Esophagus muscularis mucosa (tissue), 4 donors: Measurements from ENCODE around the gene CEMIP2. TPM values are rescaled to one million over a fixed set of nuclear protein-coding genes. Genes with fewer than 3 reads are reported as not detected.

Experiments used
- DNase-seq: peaks from one replicate; pipeline ENCODE4 v3.0.0-alpha.2; 2017; ENCODE audit errors: extremely low spot score
- H3K27ac ChIP-seq, 4 donors: fragments of 200-600 bp; sonication (generic); replicated peaks in 1 of 4; 1 replicate in 3 of 4; 2 replicates in 1 of 4; pipeline ENCODE4 v1.5.1; 2016 to 2019; ENCODE audit warnings: mild to moderate bottlenecking in 1 of 4
- H3K27me3 ChIP-seq, 4 donors: fragments of 200-600 bp; sonication (generic); one replicate each; pipeline versions ENCODE4 v1.5.1 to v1.6.0; 2016 to 2019
- H3K36me3 ChIP-seq, 4 donors: fragments of 200-600 bp; sonication (generic); one replicate each; pipeline ENCODE4 v1.5.1; 2016 to 2019
- H3K4me1 ChIP-seq, 4 donors: fragments of 200-600 bp; sonication (generic); one replicate each; pipeline ENCODE4 v1.5.1; 2016 to 2019
- H3K4me3 ChIP-seq, 4 donors: fragments of 200-600 bp; sonication (generic); 1 replicate in 2 of 4; 2 replicates in 2 of 4; pipeline ENCODE4 v1.5.1; 2016 to 2019; ENCODE audit warnings: mild to moderate bottlenecking in 4 of 4, moderate library complexity in 1 of 4
- H3K9me3 ChIP-seq, 4 donors: fragments of 200-600 bp; sonication (generic); 1 replicate in 3 of 4; 2 replicates in 1 of 4; pipeline ENCODE4 v1.5.1; 2016 to 2019
- EP300 ChIP-seq: sonication (generic); formaldehyde crosslinking; IDR thresholded peaks from one replicate; pipeline ENCODE4 v1.6.1; 2017; ENCODE audit warnings: antibody characterized with exemption
- POLR2A ChIP-seq: fragments of 450-650 bp; IDR thresholded peaks from one replicate; pipeline ENCODE4 v1.6.1; 2017; ENCODE audit warnings: antibody characterized with exemption, moderate library complexity, mild to moderate bottlenecking, low read depth
- POLR2AphosphoS5 ChIP-seq, 2 donors: sonication (generic); formaldehyde crosslinking; IDR thresholded peaks; one replicate each; pipeline ENCODE4 v1.6.1; 2017; ENCODE audit warnings: antibody characterized with exemption in 2 of 2
- WGBS: methylation state at CpG from one replicate; pipeline ENCODE4 v1.1.5; 2018; 5-methylcytosine and 5-hydroxymethylcytosine counted together
- intact Hi-C: fragments of 100-400 bp; cut with DNase I; formaldehyde crosslinking; loops from one replicate; pipeline ENCODE4 v1.15.1; 2023
- total RNA-seq, 4 donors: library from RNA; depleted of rRNA; stranded (reverse); fragments of >200 nt; gene quantifications; one replicate each; pipeline versions ENCODE4 v1.1.0 to v1.2.1, GENCODE V29; 2016
- TF ChIP-seq, protein P1 (sequence below), 3 experiments: fragments of 200-600 bp in 2 of 3; fragments of 450-650 bp in 1 of 3; sonication (generic) in 2 of 3; IDR thresholded peaks; one replicate each; pipeline ENCODE4 v1.5.1; 2017 to 2019; ENCODE audit warnings: antibody characterized with exemption in 3 of 3, mild to moderate bottlenecking in 2 of 3, moderate library complexity in 1 of 3

The CEMIP2 gene
- total RNA-seq, 4 donors from 2014 or later, result 18.5 to 144 (median 26.8) TPM

DNA sequence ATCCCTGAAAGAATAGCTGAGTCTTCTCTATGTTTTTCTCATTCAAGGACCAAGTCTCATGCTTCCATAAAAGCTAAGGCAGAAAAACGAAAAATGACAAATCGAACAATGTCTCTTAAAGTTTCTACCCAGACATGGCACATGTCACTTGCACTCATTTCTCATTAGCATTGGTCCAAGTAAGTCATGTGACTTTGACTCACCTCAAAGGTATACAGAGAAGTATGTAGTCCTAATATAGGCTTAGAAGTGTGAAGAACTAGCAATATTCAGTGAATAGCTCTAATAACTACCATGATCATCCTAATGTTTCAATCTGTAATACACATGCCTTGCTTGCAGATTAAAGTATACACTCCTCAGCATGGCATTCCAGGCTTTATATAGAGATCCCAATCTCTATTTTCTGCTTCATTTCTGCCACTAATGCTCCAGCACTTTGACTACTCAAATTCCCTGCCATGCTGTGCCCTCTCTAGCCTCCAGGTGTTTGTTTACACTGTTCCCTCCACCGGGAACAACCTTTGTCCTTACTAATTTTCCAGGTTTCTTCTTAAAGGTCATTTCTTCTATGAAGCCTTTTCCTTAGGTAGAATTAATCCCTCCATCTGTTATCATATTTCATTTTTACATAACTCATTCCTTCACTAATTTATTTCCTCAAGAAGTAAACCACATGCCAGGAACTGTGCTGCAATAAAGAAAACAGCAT is 98.9 kb downstream of the CEMIP2 start:
- 77% methylated on average over 3 of the region's 3 CpGs for WGBS
- TF ChIP-seq POLR2AphosphoS5 (IDR thresholded peaks at IDR 0.05) (no peak), EP300 (no peak), POLR2A (no peak)
- TF ChIP-seq, protein P1, sequence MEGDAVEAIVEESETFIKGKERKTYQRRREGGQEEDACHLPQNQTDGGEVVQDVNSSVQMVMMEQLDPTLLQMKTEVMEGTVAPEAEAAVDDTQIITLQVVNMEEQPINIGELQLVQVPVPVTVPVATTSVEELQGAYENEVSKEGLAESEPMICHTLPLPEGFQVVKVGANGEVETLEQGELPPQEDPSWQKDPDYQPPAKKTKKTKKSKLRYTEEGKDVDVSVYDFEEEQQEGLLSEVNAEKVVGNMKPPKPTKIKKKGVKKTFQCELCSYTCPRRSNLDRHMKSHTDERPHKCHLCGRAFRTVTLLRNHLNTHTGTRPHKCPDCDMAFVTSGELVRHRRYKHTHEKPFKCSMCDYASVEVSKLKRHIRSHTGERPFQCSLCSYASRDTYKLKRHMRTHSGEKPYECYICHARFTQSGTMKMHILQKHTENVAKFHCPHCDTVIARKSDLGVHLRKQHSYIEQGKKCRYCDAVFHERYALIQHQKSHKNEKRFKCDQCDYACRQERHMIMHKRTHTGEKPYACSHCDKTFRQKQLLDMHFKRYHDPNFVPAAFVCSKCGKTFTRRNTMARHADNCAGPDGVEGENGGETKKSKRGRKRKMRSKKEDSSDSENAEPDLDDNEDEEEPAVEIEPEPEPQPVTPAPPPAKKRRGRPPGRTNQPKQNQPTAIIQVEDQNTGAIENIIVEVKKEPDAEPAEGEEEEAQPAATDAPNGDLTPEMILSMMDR (IDR thresholded peaks at IDR 0.05), result no peak
- H3K9me3 ChIP-seq, result no peaks in the 10 kb centered on the region
- no peaks in the 10 kb centered on the region for H3K36me3 ChIP-seq
- H3K4me1 ChIP-seq, result peaks cover 0 to 10% (median 2%) of the 10 kb centered on the region in 4 donors
- H3K4me3 ChIP-seq, result no peak overlapping the region
- no peak overlapping the region for H3K27ac ChIP-seq
- intact Hi-C loops, result no loop called here
- no peaks in the 10 kb centered on the region for H3K27me3 ChIP-seq
- peak; percentile 34 for DNase-seq

DNA sequence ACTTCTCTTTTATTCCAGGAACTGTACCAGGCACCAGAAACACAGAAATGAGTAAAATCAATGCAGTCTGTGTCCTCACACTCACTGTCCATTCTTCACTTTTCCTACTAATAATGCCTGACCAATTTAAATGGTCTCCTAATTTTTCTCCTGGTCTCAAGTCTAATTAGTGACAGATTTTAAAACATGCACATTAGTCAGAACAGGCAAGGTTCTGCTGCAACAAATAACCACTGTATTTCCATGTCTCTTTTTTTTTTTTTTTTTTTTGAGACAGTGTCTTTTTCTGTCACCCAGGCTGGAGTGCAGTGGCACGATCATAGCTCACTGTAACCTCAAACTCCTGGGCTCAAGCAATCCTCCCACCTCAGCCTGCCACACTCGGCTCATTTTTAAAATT is 99.6 kb downstream of the CEMIP2 start:
- no peak for DNase-seq
- H3K4me3 ChIP-seq, result no peak overlapping the region
- H3K36me3 ChIP-seq, result no peaks in the 10 kb centered on the region
- H3K27me3 ChIP-seq, result no peaks in the 10 kb centered on the region
- H3K27ac ChIP-seq, result no peak overlapping the region
- 100% methylated on average over 2 of the region's 2 CpGs for whole genome bisulfite sequencing
- H3K4me1 ChIP-seq, result peaks cover 0 to 17% (median 9%) of the 10 kb centered on the region in 4 donors
- TF ChIP-seq EP300, result no peak
- intact Hi-C loops, result no loop called here
- H3K9me3 ChIP-seq, result no peaks in the 10 kb centered on the region

DNA sequence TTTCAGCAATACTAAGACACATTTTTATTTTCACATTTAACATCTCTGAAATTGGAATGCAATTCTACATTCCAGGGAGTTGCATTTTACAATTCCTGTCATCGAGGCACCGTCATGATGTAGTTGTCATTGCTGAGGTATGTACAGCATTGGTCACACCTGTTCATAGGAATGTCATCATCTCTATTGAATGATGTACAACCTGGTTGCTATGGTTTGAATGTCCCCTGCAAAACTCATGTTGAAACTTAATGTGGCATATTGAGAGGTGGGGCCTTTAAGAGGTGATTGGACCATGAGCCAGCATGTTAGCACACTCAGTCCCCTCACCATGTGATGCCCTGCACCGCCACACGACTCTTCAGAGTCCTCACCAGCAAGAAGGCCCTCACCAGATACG is 103.1 kb downstream of the CEMIP2 start:
- H3K9me3 ChIP-seq, result no peaks in the 10 kb centered on the region
- no peaks in the 10 kb centered on the region for H3K36me3 ChIP-seq
- intact Hi-C loops, result no loop called here
- peak; percentile 66 for DNase-seq
- H3K27ac ChIP-seq, result no peak overlapping the region
- H3K4me1 ChIP-seq, result peaks cover 0 to 32% (median 17%) of the 10 kb centered on the region in 4 donors
- TF ChIP-seq POLR2A (no peak), EP300 (no peak), POLR2AphosphoS5 (IDR thresholded peaks at IDR 0.05) (no peak)
- TF ChIP-seq, protein P1 (IDR thresholded peaks at IDR 0.05), result no peak
- 87% methylated on average over 5 of the region's 5 CpGs for WGBS
- no peaks in the 10 kb centered on the region for H3K27me3 ChIP-seq
- no peak overlapping the region for H3K4me3 ChIP-seq

GRCh38 chr9:71664566-71664965 is 103.7 kb downstream of the CEMIP2 start:
- Histone ChIP-seq H3K27me3 (no peaks in the 10 kb centered on the region), H3K4me3 (no peak overlapping the region), H3K27ac (no peak overlapping the region), H3K4me1 (peaks cover 0 to 26% (median 17%) of the 10 kb centered on the region in 4 donors), H3K36me3 (no peaks in the 10 kb centered on the region), H3K9me3 (no peaks in the 10 kb centered on the region)
- DNase-seq, result no peak
- intact Hi-C loops, result no loop called here
- WGBS, result 60% methylated on average over 3 of the region's 3 CpGs
- no peak for TF ChIP-seq POLR2A
- TF ChIP-seq, protein P1 (IDR thresholded peaks at IDR 0.05), result no peak
- TF ChIP-seq POLR2AphosphoS5 (IDR thresholded peaks at IDR 0.05), result no peak
- TF ChIP-seq EP300, result no peak

DNA sequence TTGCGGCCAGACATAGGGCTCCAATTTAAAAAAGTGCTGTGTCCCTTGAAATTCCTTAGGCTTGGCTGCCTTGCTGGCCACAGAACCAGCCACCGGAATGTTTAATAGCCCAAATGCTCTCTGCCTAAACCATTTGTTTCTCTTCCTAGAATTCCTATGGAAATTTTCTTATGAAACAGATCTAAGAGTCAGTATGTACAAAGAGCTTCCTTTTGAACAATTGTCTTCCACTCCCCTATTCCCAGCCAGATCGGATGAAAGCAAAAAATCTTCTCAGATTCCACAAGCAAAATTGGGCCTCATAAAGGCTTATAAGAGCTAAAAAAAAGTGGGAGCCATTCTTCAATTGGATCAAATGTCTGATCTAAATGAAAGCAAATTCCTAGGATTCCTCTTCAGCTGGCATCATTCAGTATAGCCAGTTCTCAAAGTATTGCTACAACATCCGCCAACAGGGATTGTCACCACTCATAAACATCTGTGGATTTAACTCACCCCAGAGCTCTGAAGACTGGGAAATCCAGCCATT is 104.3 kb downstream of the CEMIP2 start:
- Histone ChIP-seq H3K9me3 (no peaks in the 10 kb centered on the region), H3K4me3 (no peak overlapping the region), H3K4me1 (peaks cover 0 to 24% (median 17%) of the 10 kb centered on the region in 4 donors), H3K27ac (peak overlapping the region in 2 of 4 donors; percentile 3 to 13), H3K36me3 (no peaks in the 10 kb centered on the region), H3K27me3 (no peaks in the 10 kb centered on the region)
- no peak for DNase-seq
- TF ChIP-seq POLR2A, result no peak
- no peak for TF ChIP-seq EP300
- TF ChIP-seq POLR2AphosphoS5 (IDR thresholded peaks at IDR 0.05), result no peak
- TF ChIP-seq, protein P1 (IDR thresholded peaks at IDR 0.05), result no peak
- WGBS, result 65% methylated on average over 4 of the region's 4 CpGs
- intact Hi-C loops, result no loop called here
